Glutamatergic neuron (in vitro differentiated cells): Measurements from ENCODE around the gene EN1. TPM values are rescaled to one million over a fixed set of nuclear protein-coding genes. Genes with fewer than 3 reads are reported as not detected.

ENCODE experiments used
- DNase-seq: peaks from one replicate; pipeline ENCODE4 v3.0.0; 2022
- H3K27ac Mint-ChIP-seq: one replicate; pipeline ENCODE4 v1.8.0; 2020; ENCODE audit warnings: mild to moderate bottlenecking, mixed read lengths, inconsistent platforms; ENCODE audit not compliant: unreplicated experiment
- H3K27me3 Mint-ChIP-seq: one replicate; pipeline ENCODE4 v1.8.0; 2020; ENCODE audit warnings: mild to moderate bottlenecking, moderate library complexity, mixed read lengths, inconsistent platforms; ENCODE audit not compliant: unreplicated experiment
- H3K36me3 Mint-ChIP-seq: one replicate; pipeline ENCODE4 v1.8.0; 2020; ENCODE audit warnings: mild to moderate bottlenecking, mixed read lengths, inconsistent platforms; ENCODE audit not compliant: unreplicated experiment
- H3K4me1 Mint-ChIP-seq: one replicate; pipeline ENCODE4 v1.8.0; 2020; ENCODE audit warnings: mild to moderate bottlenecking, low read depth, mixed read lengths, inconsistent platforms; ENCODE audit not compliant: unreplicated experiment
- H3K4me3 Mint-ChIP-seq: one replicate; pipeline ENCODE4 v1.8.0; 2020; ENCODE audit warnings: mild to moderate bottlenecking, mixed read lengths, inconsistent platforms; ENCODE audit not compliant: unreplicated experiment
- H3K9me3 Mint-ChIP-seq: one replicate; pipeline ENCODE4 v1.8.0; 2020; ENCODE audit warnings: mild to moderate bottlenecking, moderate library complexity, mixed read lengths, inconsistent platforms; ENCODE audit not compliant: unreplicated experiment
- total RNA-seq: library from RNA; stranded (reverse); fragmentation: NEBNext Ultra II Directional; extraction: Animal tissue kit (Norgen Biotek cat#: 25700); gene quantifications from one replicate; pipeline ENCODE4 v1.2.1, GENCODE V29; 2021; ENCODE audit not compliant: unreplicated experiment
- TF ChIP-seq, protein P1 (sequence below): fragments of 200-600 bp; sonication (generic); IDR thresholded peaks from one replicate; pipeline ENCODE4 v1.5.0; 2021; ENCODE audit not compliant: partially characterized antibody, unreplicated experiment

EN1 gene
- total RNA-seq, 1 donor from 2014 or later: 0.39 TPM

DNA sequence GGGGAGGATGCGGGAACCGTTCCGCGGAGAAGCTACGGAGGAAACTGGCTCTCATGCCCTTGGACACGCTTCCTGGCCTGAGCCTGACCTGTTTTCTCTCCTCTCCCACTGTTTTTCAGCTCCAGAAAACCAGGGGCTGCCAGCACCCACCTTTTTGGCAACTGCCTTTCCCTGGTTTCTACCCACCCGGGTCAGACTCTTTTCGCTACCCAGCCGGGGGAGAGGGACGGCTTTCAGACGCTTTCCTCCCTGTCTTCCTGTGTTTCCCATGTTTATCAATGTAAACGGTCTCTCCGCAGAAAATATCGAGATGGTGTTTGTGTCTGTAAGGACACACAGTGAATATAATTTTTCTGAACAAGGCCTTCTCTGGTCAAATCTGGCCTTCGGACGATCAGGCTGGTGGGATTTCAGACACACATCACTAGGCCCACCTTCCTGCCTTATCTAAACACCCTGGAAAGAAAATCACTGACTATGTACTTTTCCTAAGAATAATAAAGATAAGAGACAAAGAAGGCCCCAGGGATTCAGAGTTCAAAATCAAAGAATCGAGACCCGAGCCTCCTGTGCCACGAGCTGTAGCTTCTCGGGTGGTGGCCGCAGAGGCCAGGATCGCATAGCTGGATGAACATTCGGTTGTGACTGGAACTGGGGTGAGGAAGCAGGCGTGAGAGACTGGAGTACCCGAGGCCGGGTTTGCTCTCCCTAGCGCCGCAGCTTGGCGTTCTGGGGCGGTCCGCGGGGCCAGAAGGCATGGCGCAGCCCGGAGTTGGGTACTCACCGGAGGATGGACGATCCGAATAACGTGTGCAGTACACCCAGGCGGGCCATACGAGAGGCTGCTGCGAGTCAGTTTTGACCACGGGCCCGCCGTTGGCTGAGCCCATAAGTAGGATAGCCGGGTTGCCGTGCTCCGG is 1.7 kb downstream of the EN1 start:
- H3K27ac Mint-ChIP-seq: no peak overlapping the region
- peaks cover 4% of the 10 kb centered on the region for H3K4me1 Mint-ChIP-seq
- H3K4me3 Mint-ChIP-seq: peak overlapping the region; percentile 71
- H3K27me3 Mint-ChIP-seq: peaks cover 51% of the 10 kb centered on the region
- peaks cover 21% of the 10 kb centered on the region for H3K9me3 Mint-ChIP-seq
- H3K36me3 Mint-ChIP-seq: no peaks in the 10 kb centered on the region
- TF ChIP-seq, protein P1, sequence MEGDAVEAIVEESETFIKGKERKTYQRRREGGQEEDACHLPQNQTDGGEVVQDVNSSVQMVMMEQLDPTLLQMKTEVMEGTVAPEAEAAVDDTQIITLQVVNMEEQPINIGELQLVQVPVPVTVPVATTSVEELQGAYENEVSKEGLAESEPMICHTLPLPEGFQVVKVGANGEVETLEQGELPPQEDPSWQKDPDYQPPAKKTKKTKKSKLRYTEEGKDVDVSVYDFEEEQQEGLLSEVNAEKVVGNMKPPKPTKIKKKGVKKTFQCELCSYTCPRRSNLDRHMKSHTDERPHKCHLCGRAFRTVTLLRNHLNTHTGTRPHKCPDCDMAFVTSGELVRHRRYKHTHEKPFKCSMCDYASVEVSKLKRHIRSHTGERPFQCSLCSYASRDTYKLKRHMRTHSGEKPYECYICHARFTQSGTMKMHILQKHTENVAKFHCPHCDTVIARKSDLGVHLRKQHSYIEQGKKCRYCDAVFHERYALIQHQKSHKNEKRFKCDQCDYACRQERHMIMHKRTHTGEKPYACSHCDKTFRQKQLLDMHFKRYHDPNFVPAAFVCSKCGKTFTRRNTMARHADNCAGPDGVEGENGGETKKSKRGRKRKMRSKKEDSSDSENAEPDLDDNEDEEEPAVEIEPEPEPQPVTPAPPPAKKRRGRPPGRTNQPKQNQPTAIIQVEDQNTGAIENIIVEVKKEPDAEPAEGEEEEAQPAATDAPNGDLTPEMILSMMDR: no peak
- DNase-seq: no peak

DNA sequence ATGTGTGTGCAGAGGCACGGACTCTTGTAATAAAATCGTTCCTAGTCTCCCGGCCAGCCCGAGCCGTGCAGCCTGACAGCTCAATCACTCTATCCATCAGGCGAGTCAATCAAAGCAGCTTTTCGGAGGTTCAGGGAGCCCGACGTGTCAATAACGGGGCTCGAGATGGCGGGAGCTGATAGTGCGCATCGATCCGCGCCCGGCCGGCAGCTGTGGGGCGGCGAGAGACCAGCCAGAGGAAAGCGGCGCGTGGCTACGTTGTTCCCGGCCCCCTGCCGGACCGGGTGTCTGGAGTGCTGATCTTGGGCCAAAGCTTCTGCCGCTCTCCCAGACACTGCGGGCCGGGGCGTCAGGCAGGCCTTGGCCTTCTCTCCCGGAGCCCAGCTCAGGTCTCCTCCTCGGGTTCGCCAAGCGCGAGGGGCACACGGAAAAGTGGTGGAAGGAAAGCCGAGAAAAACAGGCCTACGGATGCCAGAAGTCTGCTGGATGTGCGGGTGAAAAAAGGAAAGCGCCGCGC is 2.4 kb downstream of the EN1 start:
- Mint-ChIP-seq H3K27ac (peak overlapping the region; percentile 29), H3K36me3 (no peaks in the 10 kb centered on the region), H3K4me1 (peaks cover 4% of the 10 kb centered on the region), H3K4me3 (no peak overlapping the region), H3K9me3 (peaks cover 23% of the 10 kb centered on the region), H3K27me3 (peaks cover 49% of the 10 kb centered on the region)
- TF ChIP-seq, protein P1: no peak
- peak; percentile 74 for DNase-seq

DNA sequence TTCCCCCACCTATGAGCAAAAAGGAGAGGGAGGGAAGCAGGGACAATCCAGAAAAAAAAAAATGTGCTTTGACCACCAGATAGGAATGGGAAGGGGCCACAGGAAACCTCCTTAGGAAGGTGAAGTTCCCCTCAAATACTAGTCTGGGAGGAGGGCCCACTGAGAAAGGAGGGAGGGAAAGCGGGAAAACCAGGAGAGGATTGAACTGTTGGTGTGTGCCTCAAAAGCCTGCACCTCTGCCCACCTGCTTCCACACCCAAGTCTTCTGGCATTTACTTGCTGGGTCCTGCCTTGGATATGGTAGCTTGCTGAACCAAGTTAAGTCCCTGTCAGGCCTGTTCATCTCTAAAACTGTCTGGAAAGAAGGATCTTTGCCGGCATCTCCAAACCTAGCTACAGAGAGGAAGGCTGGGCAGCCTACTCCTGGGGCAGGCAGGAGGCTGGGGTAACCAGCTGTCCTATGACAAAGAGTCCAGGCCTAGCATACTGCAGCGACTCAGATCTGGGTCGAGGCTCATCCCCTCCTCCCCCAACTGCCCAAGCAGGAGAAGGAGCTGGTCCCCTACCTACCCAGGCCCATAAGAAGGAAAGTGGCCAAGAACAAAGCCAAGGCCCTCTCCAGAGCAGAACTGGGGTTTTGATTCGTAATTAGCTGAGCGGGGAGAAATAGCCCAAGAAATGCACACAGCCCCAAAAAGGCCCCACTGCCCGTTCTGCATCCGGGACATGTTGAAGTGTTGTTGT is 3.0 kb downstream of the EN1 start:
- H3K27ac Mint-ChIP-seq: peak overlapping the region; percentile 29
- peaks cover 51% of the 10 kb centered on the region for H3K27me3 Mint-ChIP-seq
- peaks cover 4% of the 10 kb centered on the region for H3K4me1 Mint-ChIP-seq
- DNase-seq: no peak
- H3K36me3 Mint-ChIP-seq: no peaks in the 10 kb centered on the region
- TF ChIP-seq, protein P1: no peak
- H3K4me3 Mint-ChIP-seq: no peak overlapping the region
- peaks cover 25% of the 10 kb centered on the region for H3K9me3 Mint-ChIP-seq

DNA sequence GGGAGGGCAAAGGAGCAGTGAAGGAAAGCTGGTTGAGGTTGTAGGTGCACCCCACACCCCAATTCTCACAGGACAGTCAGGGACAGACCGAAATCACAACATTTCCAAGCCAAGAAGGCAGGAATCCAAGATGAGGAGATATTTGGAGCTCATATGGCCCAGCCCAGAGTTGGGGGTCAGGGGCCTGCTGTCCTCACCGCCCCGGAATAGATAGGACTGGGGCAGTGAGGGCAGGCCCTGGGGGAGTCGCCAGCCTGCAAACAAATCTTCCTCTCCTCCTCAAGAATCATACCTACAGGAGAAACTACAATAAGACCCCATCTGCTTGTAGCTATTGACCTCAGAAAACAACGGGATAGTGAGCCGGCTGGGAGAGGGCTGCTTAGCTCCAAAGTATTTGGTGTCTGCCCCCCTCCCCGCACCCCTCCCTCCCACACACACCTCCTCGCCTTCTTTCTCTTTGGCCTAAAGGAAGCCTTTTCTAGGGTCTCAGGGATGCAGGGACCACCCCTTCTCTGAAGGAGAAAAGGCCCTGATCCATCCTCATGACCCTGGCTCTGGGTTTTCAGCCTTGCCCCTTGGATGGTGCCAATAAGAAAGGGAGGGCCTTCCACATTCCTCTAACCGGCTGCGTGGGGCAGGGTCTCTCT is 3.8 kb downstream of the EN1 start:
- TF ChIP-seq, protein P1: no peak
- no peak for DNase-seq
- H3K4me3 Mint-ChIP-seq: no peak overlapping the region
- H3K27me3 Mint-ChIP-seq: peaks cover 56% of the 10 kb centered on the region
- H3K4me1 Mint-ChIP-seq: peaks cover 4% of the 10 kb centered on the region
- no peaks in the 10 kb centered on the region for H3K36me3 Mint-ChIP-seq
- no peak overlapping the region for H3K27ac Mint-ChIP-seq
- peaks cover 20% of the 10 kb centered on the region for H3K9me3 Mint-ChIP-seq
